Epithelial cell of esophagus (primary cell): ENCODE results near the gene UST.

Experiments
- DNase-seq: peaks from one replicate; pipeline ENCODE4 v3.0.0; 2010; ENCODE audit warnings: low read depth
- H3K4me3 ChIP-seq: 2 replicates; pipeline ENCODE4 v1.5.1; 2011; ENCODE audit warnings: mild to moderate bottlenecking, low read length, control low read depth
- TF ChIP-seq, protein P1 (sequence below): IDR thresholded peaks from 2 replicates; pipeline ENCODE4 v1.5.1; 2011; ENCODE audit warnings: low read depth, mild to moderate bottlenecking, low read length, control low read depth, inconsistent platforms; ENCODE audit not compliant: insufficient read depth; ENCODE audit errors: missing control alignments

Gene UST

GRCh38 chr6:148963738-148964137, 216.9 kb downstream of the UST start:
- TF ChIP-seq, protein P1, sequence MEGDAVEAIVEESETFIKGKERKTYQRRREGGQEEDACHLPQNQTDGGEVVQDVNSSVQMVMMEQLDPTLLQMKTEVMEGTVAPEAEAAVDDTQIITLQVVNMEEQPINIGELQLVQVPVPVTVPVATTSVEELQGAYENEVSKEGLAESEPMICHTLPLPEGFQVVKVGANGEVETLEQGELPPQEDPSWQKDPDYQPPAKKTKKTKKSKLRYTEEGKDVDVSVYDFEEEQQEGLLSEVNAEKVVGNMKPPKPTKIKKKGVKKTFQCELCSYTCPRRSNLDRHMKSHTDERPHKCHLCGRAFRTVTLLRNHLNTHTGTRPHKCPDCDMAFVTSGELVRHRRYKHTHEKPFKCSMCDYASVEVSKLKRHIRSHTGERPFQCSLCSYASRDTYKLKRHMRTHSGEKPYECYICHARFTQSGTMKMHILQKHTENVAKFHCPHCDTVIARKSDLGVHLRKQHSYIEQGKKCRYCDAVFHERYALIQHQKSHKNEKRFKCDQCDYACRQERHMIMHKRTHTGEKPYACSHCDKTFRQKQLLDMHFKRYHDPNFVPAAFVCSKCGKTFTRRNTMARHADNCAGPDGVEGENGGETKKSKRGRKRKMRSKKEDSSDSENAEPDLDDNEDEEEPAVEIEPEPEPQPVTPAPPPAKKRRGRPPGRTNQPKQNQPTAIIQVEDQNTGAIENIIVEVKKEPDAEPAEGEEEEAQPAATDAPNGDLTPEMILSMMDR, result no peak
- no peak overlapping the region for H3K4me3 ChIP-seq
- no peak for DNase-seq

- H3K4me3 ChIP-seq, result no peak overlapping the region
- TF ChIP-seq, protein P1, result no peak
- no peak for DNase-seq
Observed at GRCh38 chr6:148964467-148964866, 217.6 kb downstream of the UST start.

- TF ChIP-seq, protein P1, result no peak
- DNase-seq, result no peak
- H3K4me3 ChIP-seq, result no peak overlapping the region
Observed at GRCh38 chr6:148965287-148965686, 218.5 kb downstream of the UST start.

GRCh38 chr6:148967011-148967520, 220.2 kb downstream of the UST start:
- H3K4me3 ChIP-seq, result no peak overlapping the region
- no peak for DNase-seq
- TF ChIP-seq, protein P1, result no peak

DNA sequence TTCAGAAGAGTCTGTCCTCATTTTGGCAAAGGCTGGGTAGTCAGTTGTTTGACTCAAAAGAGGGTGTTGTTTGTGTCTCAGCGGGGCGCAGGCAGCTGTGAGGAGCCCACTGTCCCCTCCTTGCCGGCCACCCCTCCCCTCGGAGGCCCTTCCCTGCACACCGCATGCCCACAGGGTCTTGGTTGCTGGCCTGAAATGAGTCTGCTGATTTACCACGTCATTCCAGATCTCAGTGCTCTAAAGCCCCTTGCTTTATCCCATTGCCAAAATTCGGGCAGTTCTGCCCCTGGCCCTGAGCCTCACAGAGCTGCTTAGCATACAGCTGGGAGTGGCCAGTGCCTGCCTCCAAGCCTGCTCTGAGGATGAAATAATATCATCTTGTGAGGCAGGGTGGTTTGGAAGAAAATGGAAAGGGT, 220.7 kb downstream of the UST start:
- TF ChIP-seq, protein P1, result no peak
- no peak for DNase-seq
- no peak overlapping the region for H3K4me3 ChIP-seq

- DNase-seq, result no peak
- TF ChIP-seq, protein P1, result no peak
- H3K4me3 ChIP-seq, result no peak overlapping the region
Observed at GRCh38 chr6:148968771-148969602, 222.2 kb downstream of the UST start.

GRCh38 chr6:148969603-148970061, 222.8 kb downstream of the UST start:
- TF ChIP-seq, protein P1, result no peak
- no peak overlapping the region for H3K4me3 ChIP-seq
- DNase-seq, result no peak
